Measurements from ENCODE around the gene MYCBPAP.

DNA sequence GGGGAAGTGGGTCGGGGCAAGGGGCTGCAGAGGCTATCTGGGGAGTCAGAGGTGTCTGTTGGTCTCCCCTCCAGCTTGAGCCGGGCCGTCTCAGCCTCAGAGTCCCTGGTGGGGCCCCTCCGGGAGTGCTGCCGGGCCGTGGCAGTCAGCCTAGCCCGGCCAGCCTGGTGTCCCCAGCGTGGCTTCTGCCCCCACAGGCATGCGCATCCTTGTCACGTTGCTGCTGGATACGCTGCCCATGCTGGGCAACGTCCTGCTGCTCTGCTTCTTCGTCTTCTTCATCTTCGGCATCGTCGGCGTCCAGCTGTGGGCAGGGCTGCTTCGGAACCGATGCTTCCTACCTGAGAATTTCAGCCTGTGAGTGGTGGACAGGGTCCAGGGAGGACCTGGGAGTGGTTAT, 63.4 kb downstream of the MYCBPAP start:
- TF ChIP-seq POLR2A (IDR thresholded peaks at IDR 0.05) (no peak), POLR2AphosphoS5 (IDR thresholded peaks at IDR 0.05) (no peak), EP300 (IDR thresholded peaks at IDR 0.05; ENCODE audit: low read depth) (no peak)
- TF ChIP-seq, protein P1, sequence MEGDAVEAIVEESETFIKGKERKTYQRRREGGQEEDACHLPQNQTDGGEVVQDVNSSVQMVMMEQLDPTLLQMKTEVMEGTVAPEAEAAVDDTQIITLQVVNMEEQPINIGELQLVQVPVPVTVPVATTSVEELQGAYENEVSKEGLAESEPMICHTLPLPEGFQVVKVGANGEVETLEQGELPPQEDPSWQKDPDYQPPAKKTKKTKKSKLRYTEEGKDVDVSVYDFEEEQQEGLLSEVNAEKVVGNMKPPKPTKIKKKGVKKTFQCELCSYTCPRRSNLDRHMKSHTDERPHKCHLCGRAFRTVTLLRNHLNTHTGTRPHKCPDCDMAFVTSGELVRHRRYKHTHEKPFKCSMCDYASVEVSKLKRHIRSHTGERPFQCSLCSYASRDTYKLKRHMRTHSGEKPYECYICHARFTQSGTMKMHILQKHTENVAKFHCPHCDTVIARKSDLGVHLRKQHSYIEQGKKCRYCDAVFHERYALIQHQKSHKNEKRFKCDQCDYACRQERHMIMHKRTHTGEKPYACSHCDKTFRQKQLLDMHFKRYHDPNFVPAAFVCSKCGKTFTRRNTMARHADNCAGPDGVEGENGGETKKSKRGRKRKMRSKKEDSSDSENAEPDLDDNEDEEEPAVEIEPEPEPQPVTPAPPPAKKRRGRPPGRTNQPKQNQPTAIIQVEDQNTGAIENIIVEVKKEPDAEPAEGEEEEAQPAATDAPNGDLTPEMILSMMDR (IDR thresholded peaks at IDR 0.05): no peak

Data from transverse colon (tissue), 4 donors.